SJCRH30 (cell line): ENCODE results near the gene CCL25. TPM values are rescaled to one million over a fixed set of nuclear protein-coding genes. Genes with fewer than 3 reads are reported as not detected.

ENCODE experiments used
- DNase-seq, 2 experiments: peaks; one replicate each; pipeline ENCODE4 v3.0.0-alpha.2; 2015 to 2020
- H3K27ac ChIP-seq: fragments of 250-450 bp; sonication (Bioruptor Pico); 2 replicates; pipeline ENCODE4 v1.5.1; 2020; ENCODE audit warnings: mild to moderate bottlenecking, moderate library complexity
- H3K27me3 ChIP-seq: fragments of 250-450 bp; sonication (Bioruptor Pico); 2 replicates; pipeline ENCODE4 v1.5.1; 2020; ENCODE audit warnings: mild to moderate bottlenecking, moderate library complexity
- H3K36me3 ChIP-seq: fragments of 250-450 bp; sonication (Bioruptor Pico); 2 replicates; pipeline ENCODE4 v1.5.1; 2020; ENCODE audit warnings: mild to moderate bottlenecking, moderate library complexity
- H3K4me1 ChIP-seq: fragments of 250-450 bp; sonication (Bioruptor Pico); 2 replicates; pipeline ENCODE4 v1.5.1; 2020; ENCODE audit warnings: mild to moderate bottlenecking, moderate library complexity
- H3K4me3 ChIP-seq: fragments of 250-450 bp; sonication (Bioruptor Pico); 2 replicates; pipeline ENCODE4 v1.5.1; 2020; ENCODE audit warnings: mild to moderate bottlenecking, moderate library complexity
- H3K9me3 ChIP-seq: fragments of 250-450 bp; sonication (Bioruptor Pico); replicated peaks from 2 replicates; pipeline ENCODE4 v1.5.1; 2020; ENCODE audit warnings: mild to moderate bottlenecking, moderate library complexity
- total RNA-seq: library from RNA; depleted of rRNA; stranded (reverse); fragments of >200 nt; shearing (Covaris generic); gene quantifications from 2 replicates; pipeline ENCODE4 v1.2.3, GENCODE V29; 2014

The CCL25 gene
- total RNA-seq, 1 experiment from 2014 or later, result not detected

DNA sequence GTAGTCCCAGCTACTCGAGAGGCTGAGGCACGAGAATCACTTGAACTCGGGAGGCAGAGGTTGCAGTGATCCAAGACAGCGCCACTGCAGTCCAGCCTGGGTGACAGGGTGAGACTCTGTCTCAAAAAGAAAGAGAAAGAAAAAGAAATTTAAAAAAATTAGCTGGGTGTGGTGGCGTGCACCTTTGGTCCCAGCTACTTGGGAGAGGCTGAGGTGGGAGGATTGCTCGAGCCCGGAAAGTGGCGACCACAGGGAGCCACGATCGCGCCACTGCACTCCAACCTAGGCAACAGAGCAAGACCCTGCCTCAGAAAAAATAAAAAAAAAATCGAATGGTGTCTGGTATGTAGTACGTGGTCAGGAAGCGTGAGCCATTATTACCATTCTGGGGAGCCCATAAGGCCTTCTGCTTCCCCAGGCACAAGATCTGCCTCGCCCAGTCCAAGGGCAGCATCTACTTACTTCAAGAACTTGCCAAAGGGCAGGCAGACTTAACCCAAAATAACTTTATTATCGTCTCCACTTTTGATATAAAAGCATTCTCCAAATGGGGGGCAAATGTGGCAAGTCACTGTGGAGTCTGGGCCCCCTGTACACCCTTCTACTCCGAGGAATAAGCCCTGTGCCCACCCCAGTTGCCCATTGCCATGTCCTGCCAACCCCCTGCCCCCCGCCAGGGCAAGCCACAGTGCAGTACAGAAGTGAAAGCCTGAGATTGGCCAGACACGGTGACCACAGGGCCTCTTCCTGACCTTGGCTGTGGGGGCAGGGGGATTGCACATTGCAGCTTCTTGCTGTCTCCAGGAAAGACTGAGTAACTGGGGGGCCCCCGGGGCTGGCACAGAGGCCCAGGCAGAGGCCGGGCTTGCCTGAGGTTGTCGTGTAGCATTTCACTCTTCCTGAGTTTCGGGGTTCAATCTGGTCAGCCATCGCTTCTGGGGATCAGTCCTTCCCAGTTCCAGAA, 12.6 kb downstream of the CCL25 start:
- H3K4me3 ChIP-seq, result no peak overlapping the region
- DNase-seq, result no peak
- H3K27ac ChIP-seq, result no peak overlapping the region
- no peaks in the 10 kb centered on the region for H3K4me1 ChIP-seq
- H3K9me3 ChIP-seq, result no peaks in the 10 kb centered on the region
- no peaks in the 10 kb centered on the region for H3K36me3 ChIP-seq
- no peaks in the 10 kb centered on the region for H3K27me3 ChIP-seq

DNA sequence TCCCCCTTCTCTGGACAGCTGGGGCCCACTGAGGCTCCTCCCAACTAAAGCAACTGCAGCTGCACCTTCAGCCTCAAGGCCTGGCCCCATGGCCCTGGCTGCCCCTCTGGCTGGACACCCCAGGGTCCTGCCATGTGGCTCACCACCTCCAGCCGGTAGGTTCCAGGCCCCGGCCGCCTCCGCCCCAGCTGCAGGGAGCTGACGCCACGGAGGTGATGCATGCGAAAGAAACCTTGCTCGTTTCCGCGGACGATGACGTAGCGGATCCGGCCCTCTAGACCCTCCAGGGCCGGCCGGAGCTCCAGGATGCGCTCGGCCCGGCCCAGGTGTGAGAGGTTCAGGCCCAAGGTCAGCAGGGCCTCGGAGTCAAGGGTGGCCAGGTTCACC, 13.3 kb downstream of the CCL25 start:
- Histone ChIP-seq H3K4me1 (no peaks in the 10 kb centered on the region), H3K36me3 (no peaks in the 10 kb centered on the region), H3K4me3 (no peak overlapping the region), H3K27me3 (no peaks in the 10 kb centered on the region), H3K27ac (no peak overlapping the region), H3K9me3 (no peaks in the 10 kb centered on the region)
- no peak for DNase-seq

DNA sequence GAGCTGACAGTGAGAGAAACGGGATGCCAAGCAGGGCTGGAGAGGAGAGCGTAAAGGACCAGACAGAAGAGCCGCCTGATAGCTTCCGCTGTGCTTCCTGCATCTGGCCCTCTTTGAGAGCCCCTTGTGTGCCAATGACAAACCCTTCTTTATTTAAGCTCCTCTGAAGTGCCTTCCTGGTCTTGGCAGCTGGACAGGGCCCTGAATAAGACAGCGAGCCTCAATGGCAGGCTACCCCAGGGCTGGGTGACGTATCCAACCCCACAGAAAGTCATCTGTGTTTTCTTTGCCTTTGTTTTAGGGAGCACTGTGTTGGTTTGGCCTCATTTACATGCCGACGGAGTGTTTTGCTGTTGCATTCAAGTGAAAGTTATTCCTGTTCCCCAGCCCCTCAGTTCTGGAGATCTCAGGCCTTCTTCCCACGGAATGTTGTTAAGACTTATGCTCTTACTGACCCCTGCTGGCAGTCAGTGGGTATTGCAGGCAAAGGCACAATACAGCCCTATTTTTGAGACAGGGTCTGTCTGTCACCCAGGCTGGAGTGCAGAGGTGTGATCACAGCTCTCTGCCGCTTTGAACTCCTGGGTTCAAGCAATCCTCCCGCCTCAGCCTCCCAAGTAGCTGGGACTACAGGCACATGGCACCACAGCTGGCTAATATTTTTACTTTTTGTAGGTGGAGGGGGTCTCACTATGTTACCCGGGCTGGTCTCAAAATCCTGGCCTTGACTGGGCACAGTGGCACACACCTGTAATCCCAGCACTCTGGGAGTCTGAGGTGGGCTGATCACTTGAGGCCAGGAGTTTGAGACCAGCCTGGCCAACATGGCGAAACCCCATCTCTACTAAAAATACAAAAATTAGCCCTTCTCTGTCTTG, 16.8 kb downstream of the CCL25 start:
- H3K27ac ChIP-seq, result no peak overlapping the region

DNA sequence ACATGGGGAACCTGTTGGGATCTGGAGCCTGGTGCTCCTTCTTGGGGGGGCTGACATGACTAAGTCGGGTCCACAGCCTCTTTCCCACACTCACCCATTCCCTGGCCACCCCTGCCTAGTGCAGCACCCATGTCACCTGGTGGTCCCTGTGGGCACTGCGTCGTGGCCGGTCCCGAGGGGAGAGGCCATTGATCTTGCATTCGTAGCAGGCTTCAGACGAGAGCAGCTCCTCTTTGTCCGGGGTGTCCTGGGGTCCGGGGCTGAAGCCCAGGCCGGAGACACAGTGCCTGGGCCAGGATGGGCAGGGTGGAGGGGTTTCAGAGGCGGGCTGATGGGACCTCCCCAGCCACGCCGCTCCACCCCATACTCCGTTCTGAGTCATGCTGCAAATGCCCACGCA, 19.4 kb downstream of the CCL25 start:
- no peaks in the 10 kb centered on the region for H3K36me3 ChIP-seq
- no peaks in the 10 kb centered on the region for H3K27me3 ChIP-seq
- H3K27ac ChIP-seq, result no peak overlapping the region
- no peak overlapping the region for H3K4me3 ChIP-seq
- H3K9me3 ChIP-seq, result no peaks in the 10 kb centered on the region
- no peak for DNase-seq
- no peaks in the 10 kb centered on the region for H3K4me1 ChIP-seq

More for the DNA sequence above, 16.8 kb downstream of the CCL25 start:
- DNase-seq, result peak; percentile 52 to 74
- Histone ChIP-seq H3K4me3 (no peak overlapping the region), H3K27me3 (no peaks in the 10 kb centered on the region), H3K9me3 (no peaks in the 10 kb centered on the region), H3K4me1 (no peaks in the 10 kb centered on the region), H3K36me3 (no peaks in the 10 kb centered on the region)

DNA sequence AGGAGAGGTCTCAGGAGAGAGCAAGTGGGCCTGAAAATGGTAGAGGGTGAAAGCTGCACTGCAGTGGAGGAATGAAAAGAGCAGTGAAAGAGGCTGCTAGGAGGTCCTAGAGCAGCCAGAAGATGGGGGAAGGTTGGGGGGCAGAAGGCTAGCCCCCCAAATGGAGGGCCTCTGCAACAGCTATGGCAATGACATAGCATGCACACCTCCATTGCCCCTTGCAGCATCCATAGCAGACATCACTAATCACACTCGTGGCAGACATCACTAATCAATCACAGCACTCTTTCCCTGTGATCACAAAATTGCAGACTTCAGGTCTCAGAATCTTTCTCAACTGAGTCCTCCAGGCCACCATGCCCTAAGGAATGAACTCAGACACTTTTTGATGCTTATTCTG, 21.9 kb downstream of the CCL25 start:
- no peaks in the 10 kb centered on the region for H3K4me1 ChIP-seq
- DNase-seq, result no peak
- H3K4me3 ChIP-seq, result no peak overlapping the region
- H3K27ac ChIP-seq, result no peak overlapping the region
- H3K9me3 ChIP-seq, result no peaks in the 10 kb centered on the region
- no peaks in the 10 kb centered on the region for H3K36me3 ChIP-seq
- no peaks in the 10 kb centered on the region for H3K27me3 ChIP-seq

DNA sequence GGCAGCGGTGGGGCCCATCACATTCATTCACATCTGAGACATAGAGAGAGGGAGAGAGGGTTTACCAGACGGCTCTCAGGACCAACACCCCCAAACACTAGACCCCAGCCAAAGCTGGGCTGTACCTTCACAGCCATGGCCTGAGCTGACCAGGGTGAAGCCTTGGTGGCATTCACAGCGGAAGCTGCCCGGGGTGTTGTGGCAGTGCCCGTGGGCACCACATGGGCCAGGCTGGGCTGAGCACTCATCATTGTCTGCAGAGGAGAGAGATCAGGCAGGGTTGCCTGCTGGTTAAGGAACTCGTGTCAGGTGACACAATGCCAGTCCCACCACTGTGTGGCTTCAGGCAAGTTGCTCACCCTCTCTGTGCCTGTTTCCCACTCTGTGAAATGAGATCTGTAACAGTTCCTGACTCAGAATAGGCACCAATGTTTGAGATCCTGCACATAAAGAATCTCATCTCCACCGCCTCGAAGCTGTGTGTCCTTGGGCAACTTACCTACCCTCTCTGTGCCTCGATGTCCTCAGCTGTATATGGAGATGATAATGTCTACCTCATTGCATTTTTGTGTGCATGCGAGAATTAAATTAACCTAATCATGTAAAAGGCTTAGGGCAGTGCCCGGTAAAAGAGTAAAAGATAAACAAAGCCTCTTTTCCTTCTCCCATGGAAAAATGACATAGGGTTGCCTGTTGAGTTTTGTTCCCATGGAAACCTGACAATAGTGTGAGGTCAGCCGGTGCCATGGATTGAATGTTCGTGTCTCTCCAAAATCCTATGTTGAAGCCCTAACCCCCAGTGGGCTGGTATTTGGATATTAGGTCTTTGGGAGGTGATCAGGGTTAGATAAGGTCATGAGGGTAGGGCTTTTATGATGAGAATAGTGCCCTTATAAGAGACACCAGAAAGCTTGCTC, 22.9 kb downstream of the CCL25 start:
- no peak for DNase-seq
- Histone ChIP-seq H3K36me3 (no peaks in the 10 kb centered on the region), H3K27me3 (no peaks in the 10 kb centered on the region), H3K9me3 (no peaks in the 10 kb centered on the region), H3K4me3 (no peak overlapping the region), H3K27ac (no peak overlapping the region), H3K4me1 (no peaks in the 10 kb centered on the region)

DNA sequence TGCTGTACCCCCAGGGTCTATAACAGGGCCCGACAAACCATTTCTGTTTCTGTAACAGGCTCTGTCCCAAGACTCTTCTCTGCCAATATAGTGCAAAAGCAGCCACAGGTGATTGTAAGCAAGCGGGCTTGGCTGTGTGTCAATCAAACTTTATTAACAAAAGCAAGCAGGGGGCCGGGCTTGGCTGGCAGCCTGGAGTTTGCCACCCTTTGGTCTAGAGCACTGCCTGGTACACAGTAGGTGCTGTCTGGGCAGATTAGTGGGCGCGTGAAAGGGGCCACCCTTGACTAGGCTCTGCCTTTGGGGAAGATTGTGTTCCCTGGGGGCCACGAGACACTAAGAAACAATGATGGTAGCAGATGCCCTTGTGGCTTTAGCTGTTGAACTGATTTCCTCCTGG, 27.4 kb downstream of the CCL25 start:
- no peak for DNase-seq
- Histone ChIP-seq H3K36me3 (no peaks in the 10 kb centered on the region), H3K27me3 (no peaks in the 10 kb centered on the region), H3K4me1 (no peaks in the 10 kb centered on the region), H3K9me3 (no peaks in the 10 kb centered on the region), H3K4me3 (no peak overlapping the region), H3K27ac (no peak overlapping the region)

DNA sequence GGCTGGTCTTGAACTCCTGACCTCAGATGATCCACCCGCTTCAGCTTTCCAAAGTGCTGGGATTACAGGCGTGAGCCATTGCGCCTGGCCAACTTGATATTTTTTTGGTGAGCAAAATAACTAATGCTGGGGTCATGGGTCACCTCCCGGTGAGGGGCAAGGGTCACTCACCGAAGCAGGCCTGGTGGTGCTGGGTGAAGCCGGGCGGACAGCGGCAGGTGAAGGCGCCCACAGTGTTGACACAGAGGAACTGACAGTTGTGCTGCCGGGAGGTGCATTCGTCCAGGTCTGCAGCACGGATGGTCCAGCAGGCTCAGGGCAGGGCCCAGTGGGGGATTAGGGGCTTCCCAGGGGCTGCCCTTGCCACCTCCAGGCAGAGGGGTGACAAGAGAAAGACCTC, 28.3 kb downstream of the CCL25 start:
- no peaks in the 10 kb centered on the region for H3K9me3 ChIP-seq
- H3K27me3 ChIP-seq, result no peaks in the 10 kb centered on the region
- no peaks in the 10 kb centered on the region for H3K4me1 ChIP-seq
- no peak for DNase-seq
- H3K36me3 ChIP-seq, result no peaks in the 10 kb centered on the region
- no peak overlapping the region for H3K27ac ChIP-seq
- no peak overlapping the region for H3K4me3 ChIP-seq

DNA sequence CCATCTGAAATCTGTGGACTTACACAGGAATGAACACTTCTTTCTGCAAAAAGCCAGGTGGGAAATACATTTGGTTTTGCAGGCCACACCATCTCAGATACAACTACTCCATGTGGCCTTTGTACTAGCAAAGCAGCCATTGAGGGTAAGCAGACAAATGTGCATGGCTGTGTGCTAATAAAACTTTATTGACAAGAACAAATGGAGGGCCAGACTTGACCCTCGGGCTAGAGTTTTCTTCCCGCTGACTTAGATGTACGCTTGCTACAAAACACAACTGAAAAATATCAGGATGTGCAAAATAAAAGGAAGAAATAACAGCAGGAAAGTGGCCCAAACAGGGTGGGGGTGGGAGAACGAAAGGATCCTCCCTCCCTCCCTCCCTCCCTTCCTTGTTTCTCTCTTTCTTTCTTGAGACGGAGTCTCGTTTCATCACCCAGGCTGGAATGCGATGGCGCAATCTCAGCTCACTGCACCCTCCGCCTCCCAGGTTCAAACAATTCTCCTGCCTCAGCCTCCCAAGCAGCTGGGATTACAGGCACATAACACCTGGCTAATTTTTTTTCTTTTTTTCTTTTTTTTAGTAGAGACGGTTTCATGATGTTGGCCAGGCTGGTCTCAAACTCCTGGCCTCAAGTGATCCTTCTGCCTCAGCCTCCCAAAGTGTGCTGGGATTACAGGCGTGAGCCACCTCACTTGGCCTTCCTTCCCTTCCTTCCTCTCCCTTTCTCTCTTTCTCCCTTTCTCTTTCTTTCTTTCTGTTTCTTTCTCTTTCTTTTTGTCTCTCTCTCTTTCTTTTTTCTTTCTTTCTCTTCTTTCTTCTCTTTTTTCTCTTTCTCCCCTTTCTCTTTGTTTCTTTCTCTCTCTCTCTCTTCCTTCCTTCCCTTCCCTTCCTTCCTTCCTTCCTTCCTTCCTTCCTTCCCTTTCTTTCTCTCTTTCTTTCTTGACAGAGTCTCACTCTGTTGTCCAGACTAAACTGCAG, 29.3 kb downstream of the CCL25 start:
- no peak overlapping the region for H3K4me3 ChIP-seq
- no peaks in the 10 kb centered on the region for H3K9me3 ChIP-seq
- H3K36me3 ChIP-seq, result no peaks in the 10 kb centered on the region
- DNase-seq, result no peak
- no peak overlapping the region for H3K27ac ChIP-seq
- H3K27me3 ChIP-seq, result no peaks in the 10 kb centered on the region
- H3K4me1 ChIP-seq, result no peaks in the 10 kb centered on the region

DNA sequence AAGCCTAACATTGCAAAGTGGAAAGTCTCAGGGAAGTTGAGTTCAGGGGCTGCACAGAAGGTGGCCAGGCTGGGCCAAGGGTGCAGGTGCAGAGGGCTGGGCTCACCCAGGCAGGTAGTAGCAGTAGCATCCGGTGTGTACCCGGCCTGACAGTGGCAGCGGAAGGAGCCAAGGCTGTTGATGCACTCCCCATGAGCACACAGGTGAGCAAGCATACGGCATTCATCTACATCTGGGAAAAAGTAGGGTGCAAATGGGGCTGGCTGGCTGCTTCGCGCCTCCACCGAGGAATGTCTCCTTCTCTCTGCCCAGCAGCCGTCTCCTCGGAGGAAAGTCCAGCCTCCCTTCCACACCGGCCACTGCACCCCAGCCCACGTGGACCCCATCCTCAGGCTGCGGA, 30.6 kb downstream of the CCL25 start:
- no peak for DNase-seq
- H3K4me3 ChIP-seq, result no peak overlapping the region
- no peaks in the 10 kb centered on the region for H3K36me3 ChIP-seq
- no peaks in the 10 kb centered on the region for H3K27me3 ChIP-seq
- H3K4me1 ChIP-seq, result no peaks in the 10 kb centered on the region
- H3K9me3 ChIP-seq, result no peaks in the 10 kb centered on the region
- H3K27ac ChIP-seq, result no peak overlapping the region

DNA sequence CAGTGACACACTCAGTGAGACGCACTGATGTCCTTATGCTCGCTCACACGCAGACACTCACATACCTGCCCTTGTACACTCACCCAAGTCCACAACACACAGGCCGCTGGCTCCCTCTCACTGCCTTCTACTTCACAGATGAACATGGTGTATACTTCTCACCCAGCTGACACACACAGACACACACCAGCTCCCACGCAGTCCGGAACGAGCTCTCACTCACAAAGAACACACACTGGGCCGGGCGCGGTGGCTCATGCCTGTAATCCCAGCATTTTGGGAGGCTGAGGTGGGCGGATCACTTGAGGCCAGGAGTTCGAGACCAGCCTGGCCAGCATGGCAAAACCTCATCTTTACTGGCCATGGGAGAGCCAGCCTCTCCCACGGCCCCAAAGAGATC, 31.6 kb downstream of the CCL25 start:
- Histone ChIP-seq H3K27ac (no peak overlapping the region), H3K4me1 (no peaks in the 10 kb centered on the region), H3K36me3 (no peaks in the 10 kb centered on the region), H3K4me3 (no peak overlapping the region), H3K27me3 (no peaks in the 10 kb centered on the region), H3K9me3 (no peaks in the 10 kb centered on the region)
- DNase-seq, result no peak

DNA sequence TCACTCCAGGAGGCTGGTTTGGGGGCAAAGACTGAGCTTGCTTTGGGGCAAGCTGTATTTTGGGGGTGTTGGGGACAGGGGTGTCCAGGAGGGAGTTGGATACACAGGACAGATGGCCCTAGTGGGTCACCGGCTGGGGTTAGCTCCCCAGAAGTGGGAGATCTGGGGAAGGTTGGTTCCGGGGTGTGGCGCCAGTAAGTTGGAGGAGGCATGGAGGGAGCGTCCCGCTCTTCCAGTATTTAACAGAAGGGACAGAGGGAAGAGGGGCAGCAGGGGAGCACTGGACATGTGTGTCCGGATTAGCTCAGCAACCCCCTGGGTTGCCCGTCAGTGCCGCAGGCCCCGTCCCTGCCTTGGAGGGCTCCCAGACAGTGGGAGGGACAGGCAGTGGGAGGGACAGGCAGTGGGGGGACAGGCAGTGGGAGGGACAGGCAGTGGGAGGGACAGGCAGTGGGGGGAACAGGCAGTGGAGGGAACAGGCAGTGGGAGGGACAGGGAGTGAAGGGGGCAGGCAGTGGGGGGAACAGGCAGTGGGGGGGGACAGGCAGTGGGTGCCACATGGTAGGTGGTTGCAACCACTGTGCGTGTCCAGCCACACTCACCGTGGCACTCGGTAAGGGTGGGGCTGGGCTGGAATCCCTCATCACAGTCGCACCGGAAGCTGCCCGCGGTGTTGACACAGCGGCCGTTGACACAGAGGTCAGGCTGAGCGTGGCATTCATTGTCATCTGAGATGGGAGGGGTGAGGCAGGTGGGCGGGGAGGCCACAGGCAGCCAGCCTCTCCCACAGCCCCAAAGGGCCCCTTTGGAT, 33.2 kb downstream of the CCL25 start:
- DNase-seq, result peak; percentile 59
- H3K9me3 ChIP-seq, result no peaks in the 10 kb centered on the region
- no peaks in the 10 kb centered on the region for H3K27me3 ChIP-seq
- H3K36me3 ChIP-seq, result no peaks in the 10 kb centered on the region
- H3K4me3 ChIP-seq, result peak overlapping the region; percentile 25; the same call in 1 of the 2 replicates
- H3K4me1 ChIP-seq, result no peaks in the 10 kb centered on the region
- H3K27ac ChIP-seq, result no peak overlapping the region

DNA sequence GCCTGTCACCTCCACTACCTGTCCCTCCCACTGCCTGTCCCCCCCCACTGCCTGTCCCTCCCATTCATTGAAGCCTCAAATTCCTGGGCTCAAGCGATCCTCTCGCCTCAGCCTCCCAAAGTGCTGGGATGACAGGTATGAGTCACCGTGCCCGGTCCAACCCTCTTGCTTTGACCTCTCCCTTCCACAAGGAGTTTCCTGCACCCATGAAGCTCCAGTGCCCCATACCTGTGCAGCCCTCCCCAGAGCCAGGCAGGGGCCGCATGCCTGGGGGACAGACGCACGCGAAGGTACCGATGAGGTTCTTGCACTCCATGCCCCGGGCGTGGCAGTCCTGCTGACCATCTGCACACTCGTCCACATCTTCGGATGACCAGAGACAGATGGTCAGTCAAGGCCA, 34.3 kb downstream of the CCL25 start:
- Histone ChIP-seq H3K36me3 (no peaks in the 10 kb centered on the region), H3K27me3 (no peaks in the 10 kb centered on the region), H3K9me3 (no peaks in the 10 kb centered on the region), H3K4me3 (no peak overlapping the region), H3K27ac (no peak overlapping the region), H3K4me1 (no peaks in the 10 kb centered on the region)
- DNase-seq, result no peak
